Prostate gland (tissue), 2 donors: Measurements from ENCODE around the gene GRAMD1A.

ENCODE experiments used
- CTCF ChIP-seq, 4 experiments: fragments of 200-600 bp in 2 of 4; fragments of 450-650 bp in 2 of 4; sonication (generic) in 2 of 4; IDR thresholded peaks; 1 replicate in 3 of 4; 2 replicates in 1 of 4; pipeline ENCODE4 v1.5.1; 2016 to 2019; ENCODE audit warnings: antibody characterized with exemption in 4 of 4, mild to moderate bottlenecking in 2 of 4, moderate library complexity in 2 of 4
- POLR2A ChIP-seq: fragments of 450-650 bp; IDR thresholded peaks from one replicate; pipeline ENCODE4 v1.6.1; 2016; ENCODE audit warnings: antibody characterized with exemption, mild to moderate bottlenecking

DNA sequence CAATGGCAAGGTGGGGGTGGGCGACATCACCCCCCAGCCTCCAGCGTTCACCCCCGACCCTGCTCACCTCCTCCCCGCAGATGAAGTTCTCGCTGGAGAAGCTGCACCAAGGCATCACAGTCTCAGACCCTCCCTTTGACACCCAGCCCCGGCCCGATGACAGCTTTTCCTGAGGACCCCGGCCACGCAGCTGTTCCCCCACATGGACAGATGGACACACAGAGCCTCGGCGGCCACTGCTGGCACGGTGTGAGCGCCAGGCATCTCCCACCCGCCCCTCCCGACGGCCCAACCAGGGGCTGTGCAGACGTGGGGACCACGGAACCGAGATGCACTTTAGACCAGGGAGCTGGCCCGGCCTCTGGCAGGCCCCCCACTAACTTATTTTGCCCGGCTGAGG lies 25.8 kb downstream of the GRAMD1A start:
- TF ChIP-seq CTCF (IDR thresholded peaks at IDR 0.05) (no peak), POLR2A (no peak)
